Astrocyte of the spinal cord (primary cell): ENCODE data around the gene FOXO3.
"Not testable (repeated sequence)": the region's sequence is repeated elsewhere in the genome, so short reads cannot be mapped to it uniquely, and the experiment has no call there.

ENCODE experiments used
- DNase-seq: peaks from one replicate; pipeline ENCODE4 v3.0.0; 2011; ENCODE audit warnings: low read depth, low spot score
- H3K4me3 ChIP-seq: 2 replicates; pipeline ENCODE4 v1.5.1; 2011; ENCODE audit warnings: low read depth, mild to moderate bottlenecking, low read length, moderate library complexity
- CTCF ChIP-seq: IDR thresholded peaks from 2 replicates; pipeline ENCODE4 v1.5.1; 2012; ENCODE audit warnings: low read depth, mild to moderate bottlenecking, low read length, inconsistent platforms
- in situ Hi-C: cut with HindIII; loops from 2 replicates; pipeline ENCODE4 v1.10.0; 2017; ENCODE audit warnings: low sequenced_read_pairs

Gene FOXO3

GRCh38 chr6:108559884-108560462, 744 bp upstream of the FOXO3 start:
- peak overlapping the region; percentile 84 for H3K4me3 ChIP-seq
- peak; percentile 88 for DNase-seq
- no peak for TF ChIP-seq CTCF
- in situ Hi-C loops = no loop called here

- peak overlapping the region; percentile 90 for H3K4me3 ChIP-seq
- DNase-seq, in situ Hi-C loops: not testable (repeated sequence)
Measured at GRCh38 chr6:108561309-108561647, 561 bp downstream of the FOXO3 start.

- peak overlapping the region; percentile 90 for H3K4me3 ChIP-seq
- DNase-seq = peak; percentile 32
- no peak for TF ChIP-seq CTCF
- in situ Hi-C loops = no loop called here
Measured at GRCh38 chr6:108561742-108562502, 1.2 kb downstream of the FOXO3 start.

GRCh38 chr6:108562503-108562993, 1.8 kb downstream of the FOXO3 start:
- in situ Hi-C loops = no loop called here
- TF ChIP-seq CTCF = no peak
- peak; percentile 73 for DNase-seq
- H3K4me3 ChIP-seq = peak overlapping the region; percentile 90

GRCh38 chr6:108563292-108563691, 2.6 kb downstream of the FOXO3 start:
- TF ChIP-seq CTCF = no peak
- peak overlapping the region; percentile 90 for H3K4me3 ChIP-seq
- no peak for DNase-seq
- in situ Hi-C loops = no loop called here

- no peak overlapping the region for H3K4me3 ChIP-seq
- no peak for TF ChIP-seq CTCF
- in situ Hi-C loops = no loop called here
- DNase-seq = peak; percentile 95
Measured at GRCh38 chr6:108564178-108564577, 3.5 kb downstream of the FOXO3 start.

- DNase-seq = peak; percentile 34
- TF ChIP-seq CTCF = no peak
- in situ Hi-C loops = no loop called here
- no peak overlapping the region for H3K4me3 ChIP-seq
Measured at GRCh38 chr6:108565091-108565766, 4.5 kb downstream of the FOXO3 start.
